Measurements from ENCODE around the gene FAM107A. TPM values are rescaled to one million over a fixed set of nuclear protein-coding genes. Genes with fewer than 3 reads are reported as not detected.

The FAM107A gene
- total and polyA plus RNA-seq, 2 experiments from 2014 or later, result 1.0 to 1.1 TPM

DNA sequence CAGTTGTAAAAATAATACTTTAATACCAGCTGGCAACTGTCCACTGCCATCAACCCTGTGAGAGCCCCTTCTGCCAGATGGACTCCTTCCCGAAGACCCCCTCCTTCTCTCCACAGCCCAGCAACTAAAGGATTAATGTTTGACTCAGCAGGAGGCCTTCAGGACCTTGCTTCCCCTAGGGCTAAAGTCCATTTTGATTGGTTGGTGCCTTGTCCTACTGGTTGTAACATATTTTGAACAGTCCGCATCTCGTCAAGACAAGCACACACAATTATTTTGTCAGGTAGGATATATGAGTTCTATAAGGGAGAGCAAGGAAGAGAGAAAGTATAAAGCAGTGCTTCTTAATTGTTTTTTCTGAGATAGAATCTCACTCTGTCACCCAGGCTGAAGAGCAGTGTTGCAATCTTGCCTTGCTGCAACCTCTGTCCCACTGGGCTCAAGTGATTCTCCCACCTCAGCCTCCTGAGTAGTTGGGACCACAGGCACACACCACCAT is 58.9 kb downstream of the FAM107A start:
- no peaks in the 10 kb centered on the region for H3K36me3 Mint-ChIP-seq (ENCODE audit: low read depth)
- H4K20me1 ChIP-seq (replicated peaks; ENCODE audit: insufficient read depth), result no peaks in the 10 kb centered on the region
- peaks cover 7% of the 10 kb centered on the region; the same call in 1 of the 3 replicates for H3K9me3 Mint-ChIP-seq
- H3F3A ChIP-seq (replicated peaks; ENCODE audit: low read depth), result no peaks in the 10 kb centered on the region
- no peak overlapping the region for H2AFZ ChIP-seq
- peaks cover 18% of the 10 kb centered on the region for H3K4me1 ChIP-seq (ENCODE audit: insufficient read depth)
- TF ChIP-seq EZH2 (IDR thresholded peaks at IDR 0.05; ENCODE audit: low read depth, unreplicated experiment) (no peak), STAT1 (IDR thresholded peaks at IDR 0.05; ENCODE audit: unreplicated experiment) (no peak), NANOG (IDR thresholded peaks at IDR 0.05; ENCODE audit: borderline replicate concordance) (no peak), ZNF114 (CRISPR knock-in tag; IDR thresholded peaks at IDR 0.05) (no peak), JUNB (IDR thresholded peaks at IDR 0.05; ENCODE audit: unreplicated experiment) (no peak), CREB1 (CRISPR knock-in tag; IDR thresholded peaks at IDR 0.05; ENCODE audit: low read depth) (no peak), ZNF331 (CRISPR knock-in tag; IDR thresholded peaks at IDR 0.05; ENCODE audit: low read depth) (no peak)
- TF ChIP-seq, protein P1, sequence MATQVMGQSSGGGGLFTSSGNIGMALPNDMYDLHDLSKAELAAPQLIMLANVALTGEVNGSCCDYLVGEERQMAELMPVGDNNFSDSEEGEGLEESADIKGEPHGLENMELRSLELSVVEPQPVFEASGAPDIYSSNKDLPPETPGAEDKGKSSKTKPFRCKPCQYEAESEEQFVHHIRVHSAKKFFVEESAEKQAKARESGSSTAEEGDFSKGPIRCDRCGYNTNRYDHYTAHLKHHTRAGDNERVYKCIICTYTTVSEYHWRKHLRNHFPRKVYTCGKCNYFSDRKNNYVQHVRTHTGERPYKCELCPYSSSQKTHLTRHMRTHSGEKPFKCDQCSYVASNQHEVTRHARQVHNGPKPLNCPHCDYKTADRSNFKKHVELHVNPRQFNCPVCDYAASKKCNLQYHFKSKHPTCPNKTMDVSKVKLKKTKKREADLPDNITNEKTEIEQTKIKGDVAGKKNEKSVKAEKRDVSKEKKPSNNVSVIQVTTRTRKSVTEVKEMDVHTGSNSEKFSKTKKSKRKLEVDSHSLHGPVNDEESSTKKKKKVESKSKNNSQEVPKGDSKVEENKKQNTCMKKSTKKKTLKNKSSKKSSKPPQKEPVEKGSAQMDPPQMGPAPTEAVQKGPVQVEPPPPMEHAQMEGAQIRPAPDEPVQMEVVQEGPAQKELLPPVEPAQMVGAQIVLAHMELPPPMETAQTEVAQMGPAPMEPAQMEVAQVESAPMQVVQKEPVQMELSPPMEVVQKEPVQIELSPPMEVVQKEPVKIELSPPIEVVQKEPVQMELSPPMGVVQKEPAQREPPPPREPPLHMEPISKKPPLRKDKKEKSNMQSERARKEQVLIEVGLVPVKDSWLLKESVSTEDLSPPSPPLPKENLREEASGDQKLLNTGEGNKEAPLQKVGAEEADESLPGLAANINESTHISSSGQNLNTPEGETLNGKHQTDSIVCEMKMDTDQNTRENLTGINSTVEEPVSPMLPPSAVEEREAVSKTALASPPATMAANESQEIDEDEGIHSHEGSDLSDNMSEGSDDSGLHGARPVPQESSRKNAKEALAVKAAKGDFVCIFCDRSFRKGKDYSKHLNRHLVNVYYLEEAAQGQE (IDR thresholded peaks at IDR 0.05; ENCODE audit: unreplicated experiment), result no peak
- TF ChIP-seq, protein P2, sequence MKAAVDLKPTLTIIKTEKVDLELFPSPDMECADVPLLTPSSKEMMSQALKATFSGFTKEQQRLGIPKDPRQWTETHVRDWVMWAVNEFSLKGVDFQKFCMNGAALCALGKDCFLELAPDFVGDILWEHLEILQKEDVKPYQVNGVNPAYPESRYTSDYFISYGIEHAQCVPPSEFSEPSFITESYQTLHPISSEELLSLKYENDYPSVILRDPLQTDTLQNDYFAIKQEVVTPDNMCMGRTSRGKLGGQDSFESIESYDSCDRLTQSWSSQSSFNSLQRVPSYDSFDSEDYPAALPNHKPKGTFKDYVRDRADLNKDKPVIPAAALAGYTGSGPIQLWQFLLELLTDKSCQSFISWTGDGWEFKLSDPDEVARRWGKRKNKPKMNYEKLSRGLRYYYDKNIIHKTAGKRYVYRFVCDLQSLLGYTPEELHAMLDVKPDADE (IDR thresholded peaks at IDR 0.05), result no peak
- TF ChIP-seq, protein P3, sequence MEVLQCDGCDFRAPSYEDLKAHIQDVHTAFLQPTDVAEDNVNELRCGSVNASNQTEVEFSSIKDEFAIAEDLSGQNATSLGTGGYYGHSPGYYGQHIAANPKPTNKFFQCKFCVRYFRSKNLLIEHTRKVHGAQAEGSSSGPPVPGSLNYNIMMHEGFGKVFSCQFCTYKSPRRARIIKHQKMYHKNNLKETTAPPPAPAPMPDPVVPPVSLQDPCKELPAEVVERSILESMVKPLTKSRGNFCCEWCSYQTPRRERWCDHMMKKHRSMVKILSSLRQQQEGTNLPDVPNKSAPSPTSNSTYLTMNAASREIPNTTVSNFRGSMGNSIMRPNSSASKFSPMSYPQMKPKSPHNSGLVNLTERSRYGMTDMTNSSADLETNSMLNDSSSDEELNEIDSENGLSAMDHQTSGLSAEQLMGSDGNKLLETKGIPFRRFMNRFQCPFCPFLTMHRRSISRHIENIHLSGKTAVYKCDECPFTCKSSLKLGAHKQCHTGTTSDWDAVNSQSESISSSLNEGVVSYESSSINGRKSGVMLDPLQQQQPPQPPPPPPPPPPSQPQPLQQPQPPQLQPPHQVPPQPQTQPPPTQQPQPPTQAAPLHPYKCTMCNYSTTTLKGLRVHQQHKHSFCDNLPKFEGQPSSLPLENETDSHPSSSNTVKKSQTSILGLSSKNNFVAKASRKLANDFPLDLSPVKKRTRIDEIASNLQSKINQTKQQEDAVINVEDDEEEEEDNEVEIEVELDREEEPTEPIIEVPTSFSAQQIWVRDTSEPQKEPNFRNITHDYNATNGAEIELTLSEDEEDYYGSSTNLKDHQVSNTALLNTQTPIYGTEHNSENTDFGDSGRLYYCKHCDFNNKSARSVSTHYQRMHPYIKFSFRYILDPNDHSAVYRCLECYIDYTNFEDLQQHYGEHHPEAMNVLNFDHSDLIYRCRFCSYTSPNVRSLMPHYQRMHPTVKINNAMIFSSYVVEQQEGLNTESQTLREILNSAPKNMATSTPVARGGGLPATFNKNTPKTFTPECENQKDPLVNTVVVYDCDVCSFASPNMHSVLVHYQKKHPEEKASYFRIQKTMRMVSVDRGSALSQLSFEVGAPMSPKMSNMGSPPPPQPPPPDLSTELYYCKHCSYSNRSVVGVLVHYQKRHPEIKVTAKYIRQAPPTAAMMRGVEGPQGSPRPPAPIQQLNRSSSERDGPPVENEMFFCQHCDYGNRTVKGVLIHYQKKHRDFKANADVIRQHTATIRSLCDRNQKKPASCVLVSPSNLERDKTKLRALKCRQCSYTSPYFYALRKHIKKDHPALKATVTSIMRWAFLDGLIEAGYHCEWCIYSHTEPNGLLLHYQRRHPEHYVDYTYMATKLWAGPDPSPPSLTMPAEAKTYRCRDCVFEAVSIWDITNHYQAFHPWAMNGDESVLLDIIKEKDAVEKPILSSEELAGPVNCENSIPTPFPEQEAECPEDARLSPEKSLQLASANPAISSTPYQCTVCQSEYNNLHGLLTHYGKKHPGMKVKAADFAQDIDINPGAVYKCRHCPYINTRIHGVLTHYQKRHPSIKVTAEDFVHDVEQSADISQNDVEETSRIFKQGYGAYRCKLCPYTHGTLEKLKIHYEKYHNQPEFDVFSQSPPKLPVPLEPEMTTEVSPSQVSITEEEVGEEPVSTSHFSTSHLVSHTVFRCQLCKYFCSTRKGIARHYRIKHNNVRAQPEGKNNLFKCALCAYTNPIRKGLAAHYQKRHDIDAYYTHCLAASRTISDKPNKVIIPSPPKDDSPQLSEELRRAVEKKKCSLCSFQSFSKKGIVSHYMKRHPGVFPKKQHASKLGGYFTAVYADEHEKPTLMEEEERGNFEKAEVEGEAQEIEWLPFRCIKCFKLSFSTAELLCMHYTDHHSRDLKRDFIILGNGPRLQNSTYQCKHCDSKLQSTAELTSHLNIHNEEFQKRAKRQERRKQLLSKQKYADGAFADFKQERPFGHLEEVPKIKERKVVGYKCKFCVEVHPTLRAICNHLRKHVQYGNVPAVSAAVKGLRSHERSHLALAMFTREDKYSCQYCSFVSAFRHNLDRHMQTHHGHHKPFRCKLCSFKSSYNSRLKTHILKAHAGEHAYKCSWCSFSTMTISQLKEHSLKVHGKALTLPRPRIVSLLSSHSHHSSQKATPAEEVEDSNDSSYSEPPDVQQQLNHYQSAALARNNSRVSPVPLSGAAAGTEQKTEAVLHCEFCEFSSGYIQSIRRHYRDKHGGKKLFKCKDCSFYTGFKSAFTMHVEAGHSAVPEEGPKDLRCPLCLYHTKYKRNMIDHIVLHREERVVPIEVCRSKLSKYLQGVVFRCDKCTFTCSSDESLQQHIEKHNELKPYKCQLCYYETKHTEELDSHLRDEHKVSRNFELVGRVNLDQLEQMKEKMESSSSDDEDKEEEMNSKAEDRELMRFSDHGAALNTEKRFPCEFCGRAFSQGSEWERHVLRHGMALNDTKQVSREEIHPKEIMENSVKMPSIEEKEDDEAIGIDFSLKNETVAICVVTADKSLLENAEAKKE (CRISPR knock-in tag; IDR thresholded peaks at IDR 0.05), result no peak
- H3K4me3 ChIP-seq, result no peak overlapping the region
- no peak overlapping the region for H3K27ac Mint-ChIP-seq
- no peaks in the 10 kb centered on the region for H3K36me3 ChIP-seq (ENCODE audit: insufficient read depth)
- no peaks in the 10 kb centered on the region for H3K9me2 ChIP-seq (ENCODE audit: insufficient read depth)
- no peaks in the 10 kb centered on the region for H3K27me3 ChIP-seq (ENCODE audit: insufficient read depth)
- H3K27me3 Mint-ChIP-seq (ENCODE audit: insufficient read depth, low read depth, poor library complexity), result peaks cover 3% of the 10 kb centered on the region
- DNase-seq (ENCODE audit: low spot score), result no peak
- H3K4me3 Mint-ChIP-seq, result no peak overlapping the region
- H3K27ac ChIP-seq (ENCODE audit: low read depth), result no peak overlapping the region
- no peak overlapping the region for H3K4me2 ChIP-seq
- peaks cover 25% of the 10 kb centered on the region for H3K4me1 Mint-ChIP-seq
- ATAC-seq, result no peak
- no peaks in the 10 kb centered on the region for H3K79me2 ChIP-seq (replicated peaks; ENCODE audit: insufficient read depth)
